Measurements from ENCODE around the gene MRO.

DNA sequence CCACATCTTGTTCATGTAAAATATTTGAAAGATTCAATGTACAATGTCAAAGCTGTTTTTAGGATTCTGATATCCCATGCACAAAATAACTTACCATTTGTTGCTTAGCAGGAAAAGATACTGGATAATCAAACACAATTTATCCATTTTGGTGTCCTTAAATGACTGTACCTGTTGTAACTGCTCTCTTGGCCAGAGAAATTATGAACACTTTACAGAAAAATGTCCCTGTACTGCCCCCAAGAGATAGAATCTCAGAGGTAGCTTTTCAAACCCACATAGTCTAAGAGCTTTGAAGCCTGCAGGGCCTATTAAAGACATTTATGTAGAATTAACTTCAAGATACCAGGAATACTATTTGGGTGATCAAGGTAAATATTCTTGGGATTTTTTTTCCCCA is 46.9 kb upstream of the MRO start:
- TF ChIP-seq TCF7L2 (IDR thresholded peaks at IDR 0.05; ENCODE audit: borderline replicate concordance, extremely low read depth, insufficient read depth, insufficient read length) (no peak), EZH2 (IDR thresholded peaks at IDR 0.05) (no peak), POLR2A (IDR thresholded peaks at IDR 0.05; ENCODE audit: borderline replicate concordance, extremely low read depth, insufficient read depth, insufficient read length) (no peak), SP1 (IDR thresholded peaks at IDR 0.05; ENCODE audit: low read depth) (no peak), POLR2AphosphoS5 (IDR thresholded peaks at IDR 0.05; ENCODE audit: low read depth, low read length) (no peak), RAD21 (IDR thresholded peaks at IDR 0.05; ENCODE audit: low read depth) (peak; percentile 59), EZH2phosphoT487 (IDR thresholded peaks at IDR 0.05; ENCODE audit: borderline replicate concordance) (no peak), YY1 (IDR thresholded peaks at IDR 0.05; ENCODE audit: extremely low read depth, insufficient replicate concordance, low read depth, low read length) (no peak), CEBPB (IDR thresholded peaks at IDR 0.05; ENCODE audit: low read depth) (no peak), JUND (IDR thresholded peaks at IDR 0.05) (no peak)
- TF ChIP-seq, protein P1, sequence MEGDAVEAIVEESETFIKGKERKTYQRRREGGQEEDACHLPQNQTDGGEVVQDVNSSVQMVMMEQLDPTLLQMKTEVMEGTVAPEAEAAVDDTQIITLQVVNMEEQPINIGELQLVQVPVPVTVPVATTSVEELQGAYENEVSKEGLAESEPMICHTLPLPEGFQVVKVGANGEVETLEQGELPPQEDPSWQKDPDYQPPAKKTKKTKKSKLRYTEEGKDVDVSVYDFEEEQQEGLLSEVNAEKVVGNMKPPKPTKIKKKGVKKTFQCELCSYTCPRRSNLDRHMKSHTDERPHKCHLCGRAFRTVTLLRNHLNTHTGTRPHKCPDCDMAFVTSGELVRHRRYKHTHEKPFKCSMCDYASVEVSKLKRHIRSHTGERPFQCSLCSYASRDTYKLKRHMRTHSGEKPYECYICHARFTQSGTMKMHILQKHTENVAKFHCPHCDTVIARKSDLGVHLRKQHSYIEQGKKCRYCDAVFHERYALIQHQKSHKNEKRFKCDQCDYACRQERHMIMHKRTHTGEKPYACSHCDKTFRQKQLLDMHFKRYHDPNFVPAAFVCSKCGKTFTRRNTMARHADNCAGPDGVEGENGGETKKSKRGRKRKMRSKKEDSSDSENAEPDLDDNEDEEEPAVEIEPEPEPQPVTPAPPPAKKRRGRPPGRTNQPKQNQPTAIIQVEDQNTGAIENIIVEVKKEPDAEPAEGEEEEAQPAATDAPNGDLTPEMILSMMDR (IDR thresholded peaks at IDR 0.05 in 2 of 3, conservative IDR thresholded peaks at IDR 0.05 in 1 of 3; ENCODE audit: borderline replicate concordance in 1 of 3, insufficient read depth in 1 of 3, low read depth in 2 of 3, low read length in 2 of 3) = peak; percentile 17 to 40 (median 35); a peak in 3 of 6 replicates
- TF ChIP-seq, protein P2, sequence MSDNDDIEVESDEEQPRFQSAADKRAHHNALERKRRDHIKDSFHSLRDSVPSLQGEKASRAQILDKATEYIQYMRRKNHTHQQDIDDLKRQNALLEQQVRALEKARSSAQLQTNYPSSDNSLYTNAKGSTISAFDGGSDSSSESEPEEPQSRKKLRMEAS (IDR thresholded peaks at IDR 0.05) = no peak
- TF ChIP-seq, protein P3, sequence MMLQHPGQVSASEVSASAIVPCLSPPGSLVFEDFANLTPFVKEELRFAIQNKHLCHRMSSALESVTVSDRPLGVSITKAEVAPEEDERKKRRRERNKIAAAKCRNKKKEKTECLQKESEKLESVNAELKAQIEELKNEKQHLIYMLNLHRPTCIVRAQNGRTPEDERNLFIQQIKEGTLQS (IDR thresholded peaks at IDR 0.05) = no peak
- TF ChIP-seq, protein P4, sequence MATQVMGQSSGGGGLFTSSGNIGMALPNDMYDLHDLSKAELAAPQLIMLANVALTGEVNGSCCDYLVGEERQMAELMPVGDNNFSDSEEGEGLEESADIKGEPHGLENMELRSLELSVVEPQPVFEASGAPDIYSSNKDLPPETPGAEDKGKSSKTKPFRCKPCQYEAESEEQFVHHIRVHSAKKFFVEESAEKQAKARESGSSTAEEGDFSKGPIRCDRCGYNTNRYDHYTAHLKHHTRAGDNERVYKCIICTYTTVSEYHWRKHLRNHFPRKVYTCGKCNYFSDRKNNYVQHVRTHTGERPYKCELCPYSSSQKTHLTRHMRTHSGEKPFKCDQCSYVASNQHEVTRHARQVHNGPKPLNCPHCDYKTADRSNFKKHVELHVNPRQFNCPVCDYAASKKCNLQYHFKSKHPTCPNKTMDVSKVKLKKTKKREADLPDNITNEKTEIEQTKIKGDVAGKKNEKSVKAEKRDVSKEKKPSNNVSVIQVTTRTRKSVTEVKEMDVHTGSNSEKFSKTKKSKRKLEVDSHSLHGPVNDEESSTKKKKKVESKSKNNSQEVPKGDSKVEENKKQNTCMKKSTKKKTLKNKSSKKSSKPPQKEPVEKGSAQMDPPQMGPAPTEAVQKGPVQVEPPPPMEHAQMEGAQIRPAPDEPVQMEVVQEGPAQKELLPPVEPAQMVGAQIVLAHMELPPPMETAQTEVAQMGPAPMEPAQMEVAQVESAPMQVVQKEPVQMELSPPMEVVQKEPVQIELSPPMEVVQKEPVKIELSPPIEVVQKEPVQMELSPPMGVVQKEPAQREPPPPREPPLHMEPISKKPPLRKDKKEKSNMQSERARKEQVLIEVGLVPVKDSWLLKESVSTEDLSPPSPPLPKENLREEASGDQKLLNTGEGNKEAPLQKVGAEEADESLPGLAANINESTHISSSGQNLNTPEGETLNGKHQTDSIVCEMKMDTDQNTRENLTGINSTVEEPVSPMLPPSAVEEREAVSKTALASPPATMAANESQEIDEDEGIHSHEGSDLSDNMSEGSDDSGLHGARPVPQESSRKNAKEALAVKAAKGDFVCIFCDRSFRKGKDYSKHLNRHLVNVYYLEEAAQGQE (IDR thresholded peaks at IDR 0.05; ENCODE audit: low read depth) = no peak

All from HCT116 (cell line).